IgD-negative memory B cell (primary cell): ENCODE data around the gene TDRD10. TPM values are rescaled to one million over a fixed set of nuclear protein-coding genes. Genes with fewer than 3 reads are reported as not detected.
"Not testable (repeated sequence)": the region's sequence is repeated elsewhere in the genome, so short reads cannot be mapped to it uniquely, and the experiment has no call there.

Source experiments
- H3K27ac Mint-ChIP-seq, 3 donors: one replicate each; pipeline ENCODE4 v1.8.0; 2020 to 2022; ENCODE audit warnings: mild to moderate bottlenecking in 3 of 3, mixed read lengths in 3 of 3, moderate library complexity in 1 of 3
- H3K27me3 Mint-ChIP-seq: one replicate; pipeline ENCODE4 v1.8.0; 2021; ENCODE audit warnings: mixed read lengths
- H3K36me3 Mint-ChIP-seq: one replicate; pipeline ENCODE4 v1.8.0; 2020; ENCODE audit warnings: mild to moderate bottlenecking, mixed read lengths
- H3K4me1 Mint-ChIP-seq, 3 donors: one replicate each; pipeline ENCODE4 v1.8.0; 2020 to 2022; ENCODE audit warnings: mixed read lengths in 3 of 3, mild to moderate bottlenecking in 1 of 3
- H3K4me3 Mint-ChIP-seq, 4 donors: one replicate each; pipeline ENCODE4 v1.8.0; 2020 to 2022; ENCODE audit warnings: mild to moderate bottlenecking in 4 of 4, mixed read lengths in 4 of 4, moderate library complexity in 3 of 4
- H3K9me3 Mint-ChIP-seq, 3 donors: one replicate each; pipeline ENCODE4 v1.8.0; 2020 to 2021; ENCODE audit warnings: mixed read lengths in 3 of 3, mild to moderate bottlenecking in 1 of 3
- polyA plus RNA-seq: library from polyadenylated mRNA; unstranded; fragments of 300-500 nt; fragmentation: Illumina TruSeq; gene quantifications from one replicate; pipeline ENCODE4 v1.2.3, GENCODE V29; 2021

TDRD10 gene
- polyA plus RNA-seq, 1 donor from 2014 or later = not detected

DNA sequence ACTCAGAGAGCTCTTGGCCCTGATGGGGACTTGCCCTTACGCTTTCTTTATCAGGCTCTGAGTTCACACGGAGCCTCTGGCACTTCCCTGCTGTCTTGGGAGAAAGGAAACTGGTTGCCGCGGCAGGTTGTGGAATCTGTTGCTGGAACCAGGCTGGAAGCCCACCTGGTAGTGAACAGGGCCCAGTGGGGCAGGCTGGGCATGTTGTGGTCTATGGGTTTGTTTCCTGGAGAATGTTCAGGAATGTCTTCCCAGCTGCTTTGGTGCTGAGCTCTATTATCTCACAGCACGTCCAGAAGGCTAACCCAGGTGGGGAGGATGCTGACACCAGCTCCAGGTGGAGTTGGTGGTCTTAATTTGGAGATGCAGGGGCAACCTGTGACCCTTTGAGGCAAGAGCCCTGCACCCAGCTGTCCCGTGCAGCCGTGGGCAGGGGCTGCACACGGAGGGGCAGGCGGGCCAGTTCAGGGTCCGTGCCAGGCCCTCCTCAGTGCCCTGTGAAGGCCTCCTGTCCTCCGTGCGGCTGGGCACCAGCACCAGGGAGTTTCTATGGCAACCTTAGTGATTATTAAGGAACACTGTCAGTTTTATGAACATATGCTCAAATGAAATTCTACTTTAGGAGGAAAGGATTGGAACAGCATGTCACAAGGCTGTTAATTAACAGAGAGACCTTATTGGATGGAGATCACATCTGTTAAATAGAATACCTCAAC is 33.3 kb upstream of the TDRD10 start:
- no peaks in the 10 kb centered on the region for H3K27me3 Mint-ChIP-seq
- H3K4me1 Mint-ChIP-seq = peaks cover 12 to 17% (median 16%) of the 10 kb centered on the region in 3 donors
- no peaks in the 10 kb centered on the region for H3K9me3 Mint-ChIP-seq
- peaks cover 1% of the 10 kb centered on the region for H3K36me3 Mint-ChIP-seq
- no peak overlapping the region for H3K4me3 Mint-ChIP-seq
- no peak overlapping the region for H3K27ac Mint-ChIP-seq

DNA sequence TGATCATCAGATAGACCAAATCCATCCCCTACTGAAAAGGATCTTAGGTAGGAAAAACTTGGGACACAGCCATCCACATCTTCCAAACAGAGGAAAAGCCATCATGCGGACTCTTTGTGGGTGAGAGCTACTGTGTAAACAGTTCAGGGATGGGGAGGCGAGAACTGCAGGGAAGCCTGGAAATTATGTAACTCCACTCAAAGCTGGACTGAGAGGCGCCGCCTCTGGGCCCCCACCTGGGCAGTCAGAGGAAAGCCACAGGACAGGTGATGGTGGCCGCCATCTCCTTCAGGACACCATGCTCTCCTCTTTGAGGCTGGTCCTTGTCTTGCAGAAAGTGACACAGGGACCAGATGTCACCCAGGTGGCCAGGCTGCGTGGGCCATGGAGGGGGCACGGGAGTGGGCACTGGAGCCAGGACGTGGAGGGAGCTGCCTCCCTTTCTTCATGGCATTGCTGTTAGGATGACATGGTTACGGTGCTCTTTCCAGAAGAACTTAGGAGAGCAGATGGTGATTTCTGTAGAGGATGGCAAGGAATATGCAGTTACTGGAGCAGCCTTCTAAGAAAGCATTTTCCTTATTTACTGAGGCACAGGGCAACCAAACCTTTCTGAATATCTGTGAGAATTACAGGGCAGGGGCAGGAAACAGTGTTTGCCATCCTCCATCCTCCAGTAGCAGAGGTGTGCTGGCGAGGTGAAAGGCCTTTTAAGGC is 32.0 kb upstream of the TDRD10 start:
- no peaks in the 10 kb centered on the region for H3K27me3 Mint-ChIP-seq
- no peak overlapping the region for H3K4me3 Mint-ChIP-seq
- H3K27ac Mint-ChIP-seq = no peak overlapping the region
- peaks cover 12 to 17% (median 16%) of the 10 kb centered on the region in 3 donors for H3K4me1 Mint-ChIP-seq
- peaks cover 1% of the 10 kb centered on the region for H3K36me3 Mint-ChIP-seq
- no peaks in the 10 kb centered on the region for H3K9me3 Mint-ChIP-seq

DNA sequence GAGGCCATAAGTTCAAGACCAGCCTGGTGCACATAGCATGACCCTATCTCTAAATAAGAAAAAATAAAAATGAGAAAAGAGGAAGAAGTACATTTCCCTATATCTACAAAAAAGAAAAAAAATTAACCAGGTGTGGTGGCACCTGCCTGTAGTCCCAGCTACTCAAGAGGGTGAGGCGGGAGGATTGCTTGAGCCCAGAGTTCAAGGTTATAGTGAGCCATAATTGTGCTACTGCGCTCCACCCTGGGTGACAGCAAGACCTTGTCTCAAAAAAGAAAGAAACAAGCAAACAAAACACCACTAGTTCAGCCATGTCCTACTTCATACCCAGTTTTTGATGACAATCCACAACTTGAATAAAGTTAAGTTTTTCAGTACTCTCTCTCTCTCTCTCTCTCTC is 30.7 kb upstream of the TDRD10 start:
- Mint-ChIP-seq H3K4me3 (no peak overlapping the region), H3K27me3 (no peaks in the 10 kb centered on the region), H3K4me1 (peaks cover 6 to 12% (median 12%) of the 10 kb centered on the region in 3 donors), H3K27ac (no peak overlapping the region), H3K36me3 (peaks cover 1% of the 10 kb centered on the region), H3K9me3 (no peaks in the 10 kb centered on the region)

DNA sequence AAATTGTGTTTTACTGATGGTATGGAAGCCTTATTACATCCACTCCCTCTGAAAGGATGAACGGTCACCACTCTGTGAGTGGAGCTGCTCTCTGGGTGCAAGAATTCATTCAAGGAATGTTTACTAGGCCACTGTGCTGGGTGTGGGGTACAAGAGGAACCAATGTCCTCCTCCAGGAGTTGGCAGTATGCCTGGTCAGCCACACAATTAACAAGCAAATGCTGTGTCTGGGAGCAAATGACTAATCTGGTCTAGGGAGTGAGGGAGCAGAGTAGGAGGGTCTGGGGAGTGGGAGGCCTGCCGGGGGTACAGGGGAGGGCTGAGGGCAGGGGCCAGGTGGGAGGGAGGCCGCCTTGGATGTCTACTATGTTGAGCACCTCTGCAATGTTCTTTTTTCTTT is 27.2 kb upstream of the TDRD10 start:
- Mint-ChIP-seq H3K4me1 (peaks cover 3 to 9% (median 7%) of the 10 kb centered on the region in 3 donors), H3K36me3 (no peaks in the 10 kb centered on the region), H3K27ac (no peak overlapping the region), H3K9me3 (no peaks in the 10 kb centered on the region), H3K27me3 (no peaks in the 10 kb centered on the region), H3K4me3 (peak overlapping the region in 1 of 4 donors; percentile 12)

DNA sequence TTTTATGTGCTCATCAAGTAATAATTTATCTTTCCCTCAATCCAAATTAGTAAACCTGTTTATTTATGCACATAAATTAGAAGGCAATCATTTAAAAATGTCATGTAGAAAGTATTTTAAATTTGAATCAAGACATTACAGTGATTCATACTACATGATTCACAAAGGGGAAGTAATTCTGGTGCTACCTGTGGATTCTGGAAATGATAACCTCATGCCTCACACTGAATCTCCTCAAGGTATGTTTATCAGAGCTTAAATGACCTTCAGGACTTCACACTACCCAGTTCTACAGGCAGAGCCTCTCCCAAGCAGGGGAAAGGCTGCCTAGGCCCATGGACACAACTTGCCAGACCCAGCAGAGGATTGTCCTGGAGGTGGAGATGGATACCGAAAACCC is 25.2 kb upstream of the TDRD10 start:
- no peaks in the 10 kb centered on the region for H3K27me3 Mint-ChIP-seq
- no peaks in the 10 kb centered on the region for H3K36me3 Mint-ChIP-seq
- H3K27ac Mint-ChIP-seq = no peak overlapping the region
- peaks cover 3 to 5% (median 5%) of the 10 kb centered on the region in 3 donors for H3K4me1 Mint-ChIP-seq
- H3K9me3 Mint-ChIP-seq = no peaks in the 10 kb centered on the region
- no peak overlapping the region for H3K4me3 Mint-ChIP-seq

DNA sequence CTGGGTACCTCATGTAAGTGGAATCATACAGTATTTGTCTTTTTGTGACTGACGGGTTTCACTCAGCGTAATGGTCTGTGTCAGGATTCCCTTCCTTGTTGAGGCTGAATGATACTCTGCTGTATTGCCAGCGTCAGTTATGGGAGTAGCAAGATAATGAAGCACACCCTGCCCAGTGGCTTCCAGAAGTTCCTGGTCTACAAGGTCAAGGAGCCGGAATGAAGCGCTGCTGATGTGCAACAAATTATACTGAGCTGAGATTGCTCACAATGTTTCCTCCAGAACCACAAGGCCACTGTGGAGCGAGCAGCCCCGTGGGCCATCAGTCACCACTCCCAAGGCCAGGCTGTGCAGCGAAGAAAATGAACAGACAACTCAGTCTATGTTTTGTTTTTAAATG is 24.0 kb upstream of the TDRD10 start:
- Mint-ChIP-seq H3K9me3 (no peaks in the 10 kb centered on the region), H3K27me3 (no peaks in the 10 kb centered on the region), H3K36me3 (no peaks in the 10 kb centered on the region), H3K4me3 (no peak overlapping the region), H3K4me1 (peaks cover 3 to 5% (median 5%) of the 10 kb centered on the region in 3 donors), H3K27ac (no peak overlapping the region)

DNA sequence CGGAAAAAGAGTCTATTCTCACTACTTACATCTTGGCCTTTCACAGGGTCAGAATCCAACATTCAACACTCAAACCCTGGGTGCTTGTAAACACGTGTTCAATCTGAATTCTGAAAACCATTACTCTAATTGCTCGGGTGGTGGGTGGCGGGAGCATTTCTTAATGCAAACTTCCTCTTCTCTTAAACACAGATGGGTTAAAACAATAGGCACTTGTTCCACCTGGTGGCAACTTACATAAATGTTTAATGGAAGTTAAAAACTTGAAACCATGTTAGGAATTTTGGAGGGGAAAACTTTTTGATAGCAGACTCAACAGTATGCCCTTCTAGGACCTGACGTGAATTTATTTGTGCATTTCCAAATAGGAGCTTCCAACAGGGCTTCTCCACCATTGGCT is 23.4 kb upstream of the TDRD10 start:
- Mint-ChIP-seq H3K36me3 (no peaks in the 10 kb centered on the region), H3K9me3 (no peaks in the 10 kb centered on the region), H3K27me3 (peaks cover 2% of the 10 kb centered on the region), H3K27ac (no peak overlapping the region), H3K4me1 (peaks cover 3 to 5% (median 5%) of the 10 kb centered on the region in 3 donors), H3K4me3 (no peak overlapping the region)

DNA sequence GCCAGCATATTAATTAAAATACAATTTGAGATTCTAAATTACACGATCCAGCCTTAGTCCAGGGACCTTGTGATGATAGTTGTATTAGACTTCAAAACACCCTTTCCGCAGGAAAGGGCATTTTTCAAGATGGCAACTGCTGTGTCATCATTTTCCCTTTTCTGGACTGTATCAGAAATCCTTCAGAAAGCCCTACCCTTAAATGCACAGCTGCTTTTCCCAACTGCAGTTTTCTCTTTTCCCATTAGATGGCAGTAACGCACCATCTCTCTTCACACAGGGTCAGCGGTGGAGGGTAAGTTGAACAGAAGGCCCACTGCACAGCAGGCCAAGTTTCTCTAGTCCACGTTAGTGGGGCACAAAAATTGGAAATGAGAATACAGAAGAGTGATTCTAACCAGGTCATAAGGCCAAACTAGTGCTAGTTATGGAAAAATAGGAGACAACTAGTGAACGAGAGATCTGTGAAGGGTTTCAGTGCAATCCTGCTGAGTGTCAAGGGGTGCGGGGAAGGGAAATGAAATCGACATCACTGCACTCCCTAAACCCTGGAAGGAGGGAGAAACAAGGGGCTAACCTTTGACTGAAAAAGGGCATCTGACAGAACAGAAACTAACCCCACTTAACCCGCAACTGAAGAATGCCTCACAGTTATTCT is 22.1 kb upstream of the TDRD10 start:
- no peaks in the 10 kb centered on the region for H3K36me3 Mint-ChIP-seq
- H3K4me3 Mint-ChIP-seq = no peak overlapping the region
- no peaks in the 10 kb centered on the region for H3K9me3 Mint-ChIP-seq
- H3K27me3 Mint-ChIP-seq = peaks cover 2% of the 10 kb centered on the region
- no peak overlapping the region for H3K27ac Mint-ChIP-seq
- H3K4me1 Mint-ChIP-seq = peaks cover 3 to 5% (median 4%) of the 10 kb centered on the region in 3 donors

DNA sequence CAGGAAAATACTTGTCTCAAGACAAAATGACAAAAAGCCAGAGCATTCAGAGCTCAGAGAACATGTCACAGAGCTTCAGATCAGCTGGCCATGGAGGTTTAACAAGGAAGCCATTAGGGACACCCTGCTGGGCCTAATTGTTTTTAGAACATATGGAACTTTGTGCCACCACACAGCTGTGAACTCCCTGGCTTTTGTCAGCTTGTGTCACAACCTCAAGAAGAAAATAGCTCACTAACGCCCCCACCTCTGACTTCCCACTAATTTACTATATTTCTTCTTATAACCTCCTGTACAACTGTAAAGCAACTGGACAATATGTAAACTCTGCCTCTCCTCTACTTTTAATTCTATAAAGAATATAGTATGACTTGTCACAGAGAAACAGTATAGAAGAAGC is 21.0 kb upstream of the TDRD10 start:
- Mint-ChIP-seq H3K27ac (no peak overlapping the region), H3K27me3 (peaks cover 2% of the 10 kb centered on the region), H3K36me3 (no peaks in the 10 kb centered on the region), H3K9me3 (no peaks in the 10 kb centered on the region), H3K4me1 (peaks cover 3 to 5% (median 4%) of the 10 kb centered on the region in 3 donors), H3K4me3 (no peak overlapping the region)

DNA sequence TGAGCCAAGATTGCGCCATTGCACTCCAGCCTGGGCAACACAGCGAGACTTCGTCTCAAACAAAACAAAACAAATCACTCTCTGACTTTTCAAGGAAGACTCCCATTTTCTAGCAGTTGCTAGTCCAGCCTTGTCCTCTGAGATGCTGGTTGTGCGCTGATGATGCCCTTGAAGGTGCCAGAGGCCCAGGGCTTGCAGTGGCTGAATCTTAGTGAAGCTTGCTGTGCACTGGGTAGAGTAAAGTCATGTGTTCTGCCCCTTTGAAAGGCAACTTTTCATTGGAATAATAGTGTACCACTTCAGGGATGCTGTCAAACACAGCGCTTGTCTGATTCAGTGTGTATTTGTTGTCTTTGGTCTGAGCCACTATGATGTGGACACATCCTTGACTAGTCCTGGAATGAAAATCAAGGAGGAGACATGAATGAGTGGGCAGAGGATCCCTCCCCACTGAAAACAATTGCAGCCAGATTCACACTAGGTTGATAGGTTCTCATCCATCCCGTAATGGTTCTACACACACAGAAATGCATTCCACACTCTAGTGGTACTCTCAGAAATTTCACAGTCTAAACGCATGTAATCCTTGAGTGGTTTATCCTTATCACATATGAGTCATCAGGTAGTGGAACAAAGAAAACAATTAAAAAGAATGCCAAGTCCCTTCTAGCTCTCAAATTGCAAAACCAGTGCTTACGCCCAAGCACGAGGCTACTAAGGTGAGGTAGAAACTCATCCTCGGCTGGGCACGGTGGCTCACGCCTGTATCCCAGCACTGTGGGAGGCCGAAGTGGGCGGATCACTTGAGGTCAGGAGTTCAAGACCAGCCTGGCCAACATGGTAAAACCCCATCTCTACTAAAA is 17.8 kb upstream of the TDRD10 start:
- Mint-ChIP-seq H3K9me3 (no peaks in the 10 kb centered on the region), H3K4me3 (no peak overlapping the region), H3K36me3 (no peaks in the 10 kb centered on the region), H3K27me3 (peaks cover 2% of the 10 kb centered on the region), H3K4me1 (no peaks in the 10 kb centered on the region), H3K27ac (no peak overlapping the region)

DNA sequence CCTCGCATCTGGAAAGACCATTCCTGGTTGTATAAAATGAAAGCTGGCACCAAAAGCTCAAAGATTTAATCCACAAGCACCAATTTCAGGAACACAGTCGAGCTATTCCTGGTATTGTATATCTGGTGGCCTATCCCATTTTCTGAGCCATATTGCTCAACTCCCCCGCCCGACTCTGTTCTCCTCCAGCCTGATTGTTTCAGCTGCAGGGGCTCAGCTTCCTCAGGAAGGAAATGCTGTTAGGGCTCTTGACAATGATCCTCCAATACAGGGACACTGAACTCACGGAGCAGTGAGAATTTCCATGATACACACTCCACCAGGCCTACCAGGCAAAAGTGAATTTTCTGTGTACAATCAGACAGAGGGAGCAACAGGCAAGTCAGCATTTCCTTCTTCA is 16.9 kb upstream of the TDRD10 start:
- Mint-ChIP-seq H3K36me3 (no peaks in the 10 kb centered on the region), H3K27me3 (peaks cover 2% of the 10 kb centered on the region), H3K27ac (peak overlapping the region in 1 of 3 donors; percentile 59), H3K9me3 (no peaks in the 10 kb centered on the region), H3K4me3 (no peak overlapping the region), H3K4me1 (peaks cover under 1 to 3% (median under 1%) of the 10 kb centered on the region in 3 donors)

DNA sequence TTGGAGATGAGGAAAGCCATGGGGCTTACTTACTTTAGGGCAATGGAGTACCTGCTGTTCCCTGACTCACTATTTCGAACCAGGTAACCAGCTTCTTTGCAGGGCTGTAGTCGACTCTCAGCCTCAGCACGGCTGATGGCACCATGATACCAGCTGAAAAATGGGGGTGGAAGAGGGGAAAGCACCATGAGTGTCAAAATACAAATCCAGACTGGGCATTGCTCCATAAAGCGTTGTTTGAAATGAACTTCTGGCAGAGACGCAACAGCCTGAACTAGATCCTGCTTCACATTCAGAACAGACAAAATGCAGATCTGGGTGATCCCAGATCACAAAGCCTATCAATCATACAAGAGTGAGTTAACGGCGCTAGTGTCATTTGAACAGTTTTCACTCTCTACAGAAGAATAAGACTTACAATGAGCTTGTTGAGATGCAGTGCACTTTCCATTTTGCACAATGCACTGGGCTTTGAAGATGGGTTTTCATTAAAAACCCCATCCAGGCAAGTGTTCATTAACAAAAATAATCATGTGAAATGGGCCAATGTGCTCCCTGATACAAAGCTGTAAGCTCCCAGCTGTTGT is 16.0 kb upstream of the TDRD10 start:
- peaks cover 0 to 3% (median 0%) of the 10 kb centered on the region in 3 donors for H3K9me3 Mint-ChIP-seq
- H3K4me3 Mint-ChIP-seq = peak overlapping the region in 1 of 4 donors; percentile 18
- no peaks in the 10 kb centered on the region for H3K36me3 Mint-ChIP-seq
- peaks cover 7 to 12% (median 10%) of the 10 kb centered on the region in 3 donors for H3K4me1 Mint-ChIP-seq
- peaks cover 4% of the 10 kb centered on the region for H3K27me3 Mint-ChIP-seq
- no peak overlapping the region for H3K27ac Mint-ChIP-seq

DNA sequence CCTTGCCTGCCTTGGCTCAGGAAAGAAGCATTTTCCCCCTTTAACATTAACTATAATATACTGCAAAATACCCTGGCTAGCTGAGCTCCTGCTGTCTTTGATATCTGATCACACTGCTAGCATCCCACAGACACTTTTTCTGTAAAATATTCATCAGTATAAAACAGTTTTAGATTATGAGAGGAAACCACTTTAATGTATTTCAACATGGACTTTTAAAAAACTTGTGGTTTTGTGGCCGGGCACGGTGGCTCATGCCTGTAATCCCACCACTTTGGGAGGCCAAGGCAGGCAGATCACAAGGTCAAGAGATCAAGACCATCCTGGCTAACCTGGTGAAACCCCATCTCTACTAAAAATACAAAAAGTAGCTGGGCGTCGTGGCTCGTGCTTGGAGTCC is 15.3 kb upstream of the TDRD10 start:
- not testable (repeated sequence) for H3K27me3 Mint-ChIP-seq, H3K9me3 Mint-ChIP-seq, H3K36me3 Mint-ChIP-seq, H3K4me3 Mint-ChIP-seq, H3K27ac Mint-ChIP-seq
- peaks cover 15 to 19% (median 17%) of the 10 kb centered on the region in 3 donors for H3K4me1 Mint-ChIP-seq

DNA sequence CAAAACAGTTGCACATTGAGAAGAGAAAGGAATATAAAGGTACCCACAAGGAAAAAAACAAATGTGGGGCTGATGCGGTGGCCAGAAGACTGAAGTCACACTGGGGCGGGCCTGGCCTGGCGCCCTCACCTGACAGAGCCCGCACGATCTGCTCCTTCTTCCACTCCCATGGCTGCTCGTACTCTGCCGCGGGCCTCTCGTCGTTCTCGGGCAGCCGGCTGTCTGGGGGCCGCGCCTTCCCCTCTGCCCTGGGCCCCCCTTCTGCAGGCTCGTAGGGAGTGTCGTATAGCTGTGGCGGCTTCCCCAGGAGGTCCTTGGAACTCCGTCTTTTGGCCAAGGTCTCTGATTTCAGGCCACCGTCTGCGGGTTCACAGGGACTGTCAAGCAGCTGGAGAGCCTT is 13.1 kb upstream of the TDRD10 start:
- peaks cover 1% of the 10 kb centered on the region for H3K27me3 Mint-ChIP-seq
- peaks cover 0 to 3% (median 0%) of the 10 kb centered on the region in 3 donors for H3K9me3 Mint-ChIP-seq
- no peak overlapping the region for H3K27ac Mint-ChIP-seq
- H3K4me3 Mint-ChIP-seq = no peak overlapping the region
- H3K36me3 Mint-ChIP-seq = no peaks in the 10 kb centered on the region
- peaks cover 35 to 41% (median 39%) of the 10 kb centered on the region in 3 donors for H3K4me1 Mint-ChIP-seq
